ENCODE data around the gene TMEM245.
A peak's percentile ranks its signal among the peaks of the same experiment; 100 is the strongest.

The TMEM245 gene

DNA sequence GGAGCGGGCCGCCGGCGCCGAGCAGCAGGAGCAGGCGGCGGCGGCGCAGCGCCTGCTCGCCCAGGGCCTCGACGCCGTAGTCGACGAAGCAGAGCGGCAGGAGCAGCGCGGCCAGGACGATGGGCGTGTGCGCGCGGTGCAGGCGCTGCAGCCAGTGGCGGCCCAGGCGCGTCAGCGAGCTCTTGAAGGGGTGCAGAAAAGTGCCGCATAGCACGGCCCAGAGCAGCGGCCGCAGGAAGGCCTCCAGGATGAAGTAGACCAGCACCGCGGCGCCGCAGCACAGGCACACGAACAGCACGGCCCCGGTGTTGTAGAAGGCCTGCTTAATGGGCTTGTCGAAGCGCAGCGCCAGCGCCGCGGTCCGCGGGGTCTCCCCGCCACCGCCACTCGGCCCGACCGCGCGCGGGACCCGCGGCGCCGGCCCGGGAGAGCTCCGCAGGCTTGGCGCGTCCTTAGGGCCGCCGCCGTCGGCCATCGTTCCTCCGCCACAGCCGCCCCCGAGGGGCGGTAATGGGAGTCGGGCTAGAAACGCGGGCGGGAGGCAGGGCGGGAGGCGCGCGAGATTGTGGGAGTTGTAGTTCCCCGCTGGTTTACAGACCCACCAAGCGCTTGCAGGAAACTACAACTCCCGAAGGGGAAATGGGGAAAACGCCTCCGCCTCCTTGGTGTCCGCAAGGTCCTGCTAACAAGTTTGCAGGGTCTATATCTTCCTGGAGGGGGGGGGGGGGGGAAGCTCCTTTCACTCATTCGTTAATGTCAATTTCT lies at the start of gene TMEM245:
TMEM245 (minus strand) TSS at position 509 of the 765 bp plus-strand sequence; CDS start at position 475, 34 bp downstream.
- peak; percentile 91 for DNase-seq

DNA sequence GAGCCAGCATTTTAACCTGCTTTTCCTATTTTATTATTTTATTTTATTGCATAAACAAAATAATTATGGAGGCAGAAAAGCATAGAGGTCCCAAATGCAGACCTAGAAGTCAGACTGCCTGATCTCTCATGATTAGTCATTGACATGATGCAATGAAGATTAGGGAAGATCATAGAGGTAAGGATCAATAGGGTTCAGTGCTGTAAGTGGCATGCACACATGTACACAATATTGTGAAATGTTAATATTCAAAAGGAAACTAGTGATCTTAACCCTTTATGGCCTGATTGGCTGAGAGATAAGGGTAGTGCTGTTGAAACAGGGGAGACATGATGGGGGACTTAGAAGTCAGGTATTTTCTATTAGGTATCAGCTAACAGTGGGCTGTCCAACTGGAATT lies 48.4 kb upstream of the TMEM245 start:
- DNase-seq, result no peak

DNA sequence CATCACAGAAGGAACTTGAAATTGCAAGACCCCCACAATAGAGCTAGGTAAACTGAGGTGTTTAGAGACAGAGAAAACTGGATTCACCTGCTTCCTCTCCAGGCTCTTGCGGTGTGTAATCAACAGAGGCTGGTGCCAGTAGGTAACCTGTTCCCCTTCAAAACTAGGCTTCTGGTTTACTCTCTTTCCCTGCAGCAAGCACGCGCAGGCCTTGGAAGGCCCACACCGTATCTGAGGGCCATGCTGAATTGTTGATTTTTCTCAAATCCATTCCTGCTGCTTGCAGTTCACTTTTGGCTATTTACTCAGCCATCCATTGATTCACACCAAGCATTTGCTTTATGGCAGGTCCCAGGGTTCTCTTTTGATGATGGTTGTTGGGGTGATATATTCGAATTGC lies 48.0 kb upstream of the TMEM245 start:
- DNase-seq, result no peak

DNA sequence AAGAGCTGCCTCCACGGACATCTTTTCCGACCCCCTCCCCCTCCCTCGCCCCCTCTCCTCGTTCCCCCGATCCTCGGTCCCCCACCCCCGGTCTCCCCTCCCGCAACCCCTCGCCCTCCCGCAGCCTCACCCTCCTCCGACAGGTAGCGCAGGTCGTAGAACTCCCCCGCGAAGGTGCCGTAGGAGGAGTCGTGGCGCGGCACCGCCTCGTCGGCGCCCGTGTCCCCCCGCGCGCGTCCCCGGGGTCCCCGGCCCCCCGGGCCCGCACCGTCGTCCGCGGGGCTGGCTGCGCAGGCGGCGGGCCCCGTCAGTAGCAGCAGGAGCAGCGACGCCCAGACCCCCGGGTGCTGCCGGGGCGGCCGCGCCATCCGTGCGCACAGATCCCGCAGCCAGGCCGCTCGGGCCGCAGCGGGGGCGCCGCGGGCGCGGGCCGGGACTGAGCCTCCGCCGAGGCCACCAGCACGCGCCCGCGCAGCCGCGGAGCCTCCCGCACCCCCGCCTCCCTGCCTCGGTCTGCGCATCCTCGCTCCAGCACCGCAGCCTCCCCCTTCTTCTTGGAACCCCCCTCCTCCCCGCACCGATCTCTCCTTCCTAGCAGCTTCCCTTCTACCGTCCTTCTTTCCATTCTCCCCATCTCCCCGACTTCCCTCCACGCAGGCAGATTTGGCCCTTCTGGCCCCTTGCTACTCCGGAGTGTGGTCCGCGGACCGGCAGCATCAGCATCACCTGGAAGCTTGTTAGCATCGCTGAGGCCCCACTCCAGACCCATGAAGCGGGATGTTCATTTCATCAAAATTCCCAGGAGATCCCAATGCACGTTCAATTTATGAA lies 47.2 kb upstream of the TMEM245 start, which contains the start of gene FRRS1L:
FRRS1L (minus strand) TSS at position 479 of the 831 bp plus-strand sequence; CDS start at position 368, 111 bp downstream.
- DNase-seq, result no peak

DNA sequence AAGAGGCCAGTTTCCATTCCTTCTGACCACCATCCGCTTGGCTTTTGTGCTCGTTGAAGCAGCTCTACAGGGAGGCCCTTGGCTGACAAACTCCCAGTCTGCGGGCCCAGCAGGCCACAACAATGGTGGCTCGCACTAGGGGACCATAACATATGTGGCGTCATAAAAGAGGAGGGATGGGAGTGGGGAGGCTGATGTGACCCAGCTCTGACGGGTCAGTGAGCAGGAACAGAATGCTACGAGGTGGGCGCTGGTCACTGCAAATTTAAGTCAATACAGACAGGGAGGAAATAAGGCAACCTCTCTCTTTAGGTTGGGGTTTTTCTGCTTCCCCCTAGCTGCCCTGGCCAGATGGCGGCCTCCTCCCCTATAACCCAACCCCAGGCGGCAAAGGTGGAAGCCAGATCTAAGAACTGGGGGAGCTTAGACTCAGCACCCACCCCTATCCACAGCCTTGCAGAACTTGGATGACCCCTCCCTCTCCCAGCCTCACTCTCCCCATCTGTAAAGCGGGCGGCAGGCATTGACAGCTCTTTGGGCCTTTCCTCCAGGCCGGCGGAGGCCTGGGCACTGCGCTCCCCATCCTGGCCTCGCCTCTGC lies 46.5 kb upstream of the TMEM245 start:
- no peak for DNase-seq

DNA sequence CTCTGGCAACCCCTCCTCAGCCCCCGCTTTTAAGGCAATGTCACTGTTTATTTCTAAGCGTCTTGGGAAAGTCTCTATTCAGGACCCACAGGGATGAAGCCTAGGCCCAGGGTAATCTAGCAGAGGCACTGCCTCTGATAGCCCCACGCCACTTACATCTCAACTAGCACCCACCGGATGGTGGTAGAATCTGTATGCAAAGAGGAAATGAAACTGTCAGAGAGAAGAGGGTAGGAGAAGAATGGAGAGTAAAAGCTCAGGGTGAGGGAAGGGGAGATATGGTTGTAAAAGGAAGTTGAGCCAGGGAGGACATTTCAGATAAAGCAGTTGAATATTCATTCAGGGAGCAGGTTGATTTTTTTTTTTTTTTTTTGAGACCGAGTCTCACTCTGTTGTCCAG lies 44.3 kb upstream of the TMEM245 start:
- DNase-seq, result no peak

DNA sequence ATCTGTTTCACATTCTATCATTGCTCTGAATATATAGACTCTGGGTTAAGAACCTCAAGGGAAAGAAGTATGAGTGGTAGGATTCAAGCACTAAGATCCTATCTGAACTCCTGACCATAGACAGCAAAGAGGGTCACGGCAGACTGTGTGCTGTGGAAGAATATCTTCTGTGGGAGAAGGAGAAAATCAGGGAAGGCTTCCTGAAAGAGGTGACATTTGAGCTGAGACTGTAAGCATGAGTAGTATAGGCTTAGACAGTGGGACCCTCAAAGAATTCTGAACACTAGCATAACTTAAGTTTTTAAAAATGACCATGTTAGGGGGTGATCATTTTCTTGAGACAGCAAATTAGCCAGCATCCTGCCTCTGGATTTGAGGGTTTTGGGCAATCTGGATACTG lies 43.4 kb upstream of the TMEM245 start:
- no peak for DNase-seq

DNA sequence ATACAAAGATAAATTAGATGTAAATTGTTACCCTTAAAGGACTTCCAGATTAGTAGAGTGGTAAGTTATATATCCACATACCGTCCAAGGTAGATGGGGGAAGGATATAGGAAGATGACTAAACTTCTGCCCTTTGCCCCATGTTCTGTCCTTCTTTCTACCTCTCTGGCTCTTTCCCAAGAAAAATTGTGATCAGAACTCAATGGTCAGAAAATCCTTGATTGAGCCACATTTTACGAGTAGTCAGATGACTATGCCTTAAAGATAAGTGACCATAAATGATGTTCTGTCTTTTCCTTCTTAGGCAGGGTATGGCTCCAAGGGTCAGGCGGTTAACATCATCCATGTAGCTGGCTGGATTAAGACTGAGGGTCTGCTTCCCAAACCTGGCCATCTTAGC lies 42.9 kb upstream of the TMEM245 start:
- DNase-seq, result no peak

DNA sequence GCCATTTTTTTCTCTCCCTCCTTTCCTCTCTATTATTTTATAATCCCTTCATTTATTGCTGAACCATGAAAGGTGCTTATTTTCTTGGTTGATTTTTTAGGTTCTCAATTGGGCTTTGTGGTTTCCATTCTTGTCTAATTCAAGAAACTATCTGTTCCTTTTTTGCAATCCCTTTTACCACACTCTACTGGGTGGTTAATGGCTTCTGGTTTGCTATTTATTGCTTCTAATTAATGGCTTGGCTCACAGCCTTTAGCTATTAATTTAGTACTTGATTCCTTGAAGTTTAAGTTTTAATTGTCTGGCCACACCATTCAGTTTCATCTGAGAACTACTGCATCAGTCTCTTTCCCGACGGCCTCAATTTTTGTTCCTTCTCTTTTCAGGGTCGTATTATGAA lies 41.7 kb upstream of the TMEM245 start:
- DNase-seq, result no peak

DNA sequence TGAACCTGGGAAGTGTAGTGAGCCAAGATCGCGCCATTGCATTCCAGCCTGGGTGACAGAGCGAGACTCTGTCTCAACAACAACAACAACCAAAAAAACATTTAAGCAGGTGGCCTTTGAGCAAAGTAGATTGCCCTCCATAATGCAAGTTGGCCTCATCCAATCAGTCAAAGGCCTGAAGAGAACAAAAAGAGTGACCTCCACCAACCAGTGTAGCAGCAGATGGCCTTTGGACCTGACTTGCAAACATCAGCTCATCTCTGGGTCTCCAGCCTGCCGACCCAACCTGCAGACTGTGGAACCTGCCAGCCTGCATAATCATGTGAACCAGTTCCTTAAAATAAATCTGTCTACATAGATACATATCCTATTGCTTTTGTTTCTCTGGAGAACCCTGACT lies 39.8 kb upstream of the TMEM245 start:
- DNase-seq, result no peak

DNA sequence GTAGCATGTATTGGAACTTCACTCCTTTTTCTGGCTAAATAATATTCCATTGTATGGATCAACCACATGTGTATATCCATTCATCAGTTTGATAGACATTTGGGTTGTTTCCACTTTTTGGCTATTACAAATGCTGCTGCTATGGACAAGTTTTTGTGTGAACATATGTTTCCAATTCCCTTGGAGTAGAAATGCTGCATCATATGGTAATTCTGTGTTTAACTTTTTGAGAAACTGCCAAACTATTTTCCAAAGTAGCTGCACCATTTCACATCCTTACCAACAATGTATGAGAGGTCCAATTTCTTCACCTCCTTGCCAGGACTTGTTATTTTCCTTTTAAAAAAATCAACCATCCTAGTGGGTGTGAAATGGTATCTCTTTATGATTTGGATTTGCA lies 38.9 kb upstream of the TMEM245 start:
- no peak for DNase-seq

DNA sequence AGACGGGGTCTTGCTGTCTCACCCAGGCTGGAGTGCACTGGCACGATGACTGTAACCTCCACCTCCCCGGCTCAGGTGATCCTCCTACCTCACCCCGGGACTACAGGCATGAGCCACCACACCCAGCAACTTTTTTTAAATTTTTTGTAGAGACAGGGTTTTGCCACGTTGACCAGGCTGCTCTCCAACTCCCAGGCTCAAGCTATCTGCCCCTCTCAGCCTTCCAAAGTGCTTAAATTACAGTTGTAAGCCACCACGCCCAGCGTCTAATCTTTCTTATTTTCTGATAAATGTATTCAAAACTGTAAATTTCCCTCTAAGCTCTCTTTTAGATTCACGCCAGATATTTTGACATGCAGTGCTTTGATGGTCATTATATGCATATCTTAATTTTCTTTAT lies 37.0 kb upstream of the TMEM245 start:
- DNase-seq, result no peak

DNA sequence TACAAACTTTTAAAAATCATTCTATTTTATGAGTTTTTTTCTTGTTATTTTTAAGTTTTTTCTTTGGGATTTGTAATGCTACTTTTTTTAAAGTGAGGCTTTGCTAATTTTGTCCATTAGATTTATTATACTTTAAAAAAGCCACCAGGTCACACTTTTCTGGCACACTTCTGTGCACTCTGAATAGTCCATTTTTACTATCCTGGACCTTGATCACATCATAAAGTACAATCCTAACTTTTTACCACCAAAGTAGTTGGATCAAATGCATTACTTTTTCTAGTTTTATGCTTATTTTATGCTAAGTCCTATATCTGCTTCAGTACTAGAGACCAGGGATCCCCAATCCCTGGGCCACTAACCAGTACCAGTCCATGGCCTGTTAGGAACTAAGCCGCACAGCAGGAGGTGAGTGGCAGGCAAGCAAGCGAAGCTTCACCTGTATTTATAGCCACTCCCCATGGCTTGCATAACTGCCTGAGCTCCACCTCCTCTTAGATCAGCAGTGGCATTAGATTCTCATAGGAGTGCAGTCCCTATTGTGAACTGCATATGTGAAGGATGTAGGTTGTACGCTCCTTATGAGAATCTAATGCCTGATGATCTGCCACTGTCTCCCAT lies 31.3 kb upstream of the TMEM245 start:
- no peak for DNase-seq

DNA sequence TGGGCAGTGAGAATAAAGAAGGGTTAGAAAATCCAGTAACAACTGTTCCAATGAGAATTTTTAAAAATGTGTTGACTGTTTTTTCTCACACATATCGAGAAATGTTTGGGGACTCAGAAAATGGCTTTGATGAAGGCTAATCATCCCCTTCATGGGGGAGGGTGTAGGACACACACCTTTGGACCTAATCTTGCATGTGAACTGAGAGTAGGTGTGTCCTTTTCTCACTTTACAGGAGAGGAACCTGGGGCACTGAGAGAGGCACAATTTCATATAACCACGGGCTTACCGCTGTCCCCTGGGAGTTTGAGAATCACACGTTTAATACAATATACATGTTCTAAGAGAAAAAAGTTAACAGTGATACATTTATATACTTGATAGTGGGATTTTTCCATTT lies 30.0 kb upstream of the TMEM245 start:
- DNase-seq, result no peak

DNA sequence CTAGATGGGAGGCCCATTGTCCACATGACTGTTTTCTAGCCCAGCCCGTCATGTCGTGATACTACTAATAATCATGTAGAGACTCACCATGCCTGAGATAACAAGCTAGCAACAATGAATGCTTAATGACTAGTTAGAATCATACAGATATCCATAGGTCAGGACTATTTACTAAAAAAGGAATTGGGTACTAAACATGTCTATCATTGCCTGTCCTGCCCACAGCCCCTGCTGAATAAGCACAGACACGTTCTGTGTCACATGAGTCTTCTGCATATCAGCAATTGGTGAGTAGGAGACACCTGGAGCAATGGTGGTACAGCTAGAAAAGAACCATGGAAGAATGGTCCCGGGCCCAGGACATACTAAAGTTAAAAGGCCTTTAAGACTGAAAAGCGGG lies 29.3 kb upstream of the TMEM245 start:
- no peak for DNase-seq

DNA sequence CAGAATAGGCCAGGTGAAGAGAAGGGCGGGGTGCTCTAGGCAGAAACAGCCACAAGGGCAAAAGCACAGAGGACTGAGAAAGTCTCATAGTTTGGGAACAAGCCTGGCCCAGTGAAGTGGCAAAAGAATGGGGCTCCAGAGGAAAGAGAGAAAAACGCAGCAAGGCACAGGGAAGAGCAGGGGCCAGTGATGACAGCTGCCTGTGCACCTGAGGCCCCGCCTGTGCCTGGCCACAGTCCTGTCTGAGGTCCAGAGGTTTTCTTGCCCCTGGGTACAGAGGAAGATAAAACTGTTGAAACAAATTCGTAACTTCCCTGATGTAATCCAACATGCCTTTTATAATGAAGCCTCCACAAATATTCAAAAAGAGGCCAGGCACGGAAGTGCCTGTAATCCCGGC lies 25.3 kb upstream of the TMEM245 start:
- no peak for DNase-seq

DNA sequence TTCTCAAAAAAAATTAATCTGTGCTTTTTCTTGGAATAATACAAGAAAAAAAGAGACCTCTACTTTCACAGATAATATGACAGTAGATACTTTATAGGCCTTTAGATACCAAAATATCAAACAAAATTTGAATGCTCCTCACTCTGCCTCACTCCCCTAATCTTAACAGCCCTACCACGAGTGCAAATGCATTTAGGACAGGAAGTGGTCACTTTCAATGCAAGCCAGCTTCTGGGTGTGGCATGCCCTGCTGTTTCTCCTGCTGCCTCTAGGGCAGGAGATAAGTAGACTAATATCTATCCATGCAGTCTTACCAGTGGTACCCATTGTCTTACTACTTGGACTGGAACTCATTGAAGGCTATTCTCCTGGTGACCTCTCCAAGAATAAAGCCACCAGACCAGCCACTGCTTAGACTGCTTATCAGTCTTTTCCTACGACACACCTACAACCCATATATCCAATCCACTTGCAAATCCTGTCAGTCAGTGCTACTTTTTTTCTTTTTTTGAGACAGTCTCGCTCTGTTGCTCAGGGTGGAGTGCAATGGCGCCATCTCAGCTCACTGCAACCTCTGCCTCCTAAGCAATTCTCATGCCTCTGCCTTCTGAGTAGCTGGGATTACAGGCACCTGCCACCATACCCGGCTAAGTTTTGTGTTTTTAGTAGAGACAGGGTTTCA lies 24.3 kb upstream of the TMEM245 start:
- DNase-seq, result no peak

DNA sequence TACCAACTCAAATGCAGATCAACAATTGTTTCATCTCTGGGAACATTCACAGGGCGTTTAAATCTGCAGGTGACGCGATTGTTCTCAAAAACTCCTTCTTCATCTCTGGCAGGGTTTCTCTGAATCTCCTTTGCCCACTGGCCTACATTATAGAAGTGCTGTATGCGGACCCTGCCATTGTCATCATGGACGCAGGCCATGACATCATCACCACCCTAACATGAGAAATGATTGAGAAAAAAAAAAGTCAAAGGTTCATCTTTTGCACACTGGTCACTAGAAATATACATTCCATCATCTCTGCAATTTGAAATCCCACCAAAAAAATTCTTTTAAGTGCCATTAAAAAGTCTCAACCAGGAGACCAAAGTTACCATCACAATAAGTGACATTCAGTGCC lies 21.6 kb upstream of the TMEM245 start:
- DNase-seq, result no peak

DNA sequence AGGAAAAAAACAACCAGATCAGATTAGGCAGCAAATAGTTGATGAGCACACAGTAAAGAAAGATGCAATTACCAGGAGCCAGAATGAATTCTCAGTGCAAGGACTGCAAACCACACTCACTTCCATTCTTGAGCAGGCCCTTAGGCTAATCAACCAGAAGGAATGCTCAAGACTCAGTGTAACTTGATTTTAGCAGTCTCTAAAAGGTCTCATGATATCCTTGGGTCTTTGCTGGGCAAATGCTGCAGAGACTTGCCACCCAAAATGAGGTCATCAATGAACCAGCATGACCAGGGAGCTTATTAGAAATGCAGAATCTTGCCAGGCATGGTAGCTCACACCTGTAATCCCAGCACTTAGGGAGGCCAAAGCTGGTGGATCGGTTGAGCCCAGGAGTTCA lies 20.1 kb upstream of the TMEM245 start:
- DNase-seq, result no peak

DNA sequence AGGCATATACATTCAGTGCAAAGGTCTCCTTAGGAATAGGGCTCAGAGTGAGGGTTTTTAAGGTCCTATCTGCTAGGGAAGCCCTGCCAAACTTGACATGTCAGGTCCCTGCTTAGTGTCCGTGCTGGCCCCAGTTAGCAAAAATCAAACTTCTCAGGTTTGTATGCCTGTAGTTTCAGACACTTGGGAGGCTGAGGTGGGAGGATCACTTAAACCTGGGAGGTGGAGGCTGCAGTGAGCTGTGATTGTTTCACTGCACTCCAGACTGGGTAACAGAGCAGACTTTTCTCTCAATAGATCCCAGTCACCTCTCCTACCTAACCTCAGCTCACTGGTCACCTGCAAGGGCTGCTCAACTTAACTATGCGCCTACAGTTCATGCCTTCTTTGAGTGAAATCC lies 18.7 kb upstream of the TMEM245 start:
- DNase-seq, result no peak

DNA sequence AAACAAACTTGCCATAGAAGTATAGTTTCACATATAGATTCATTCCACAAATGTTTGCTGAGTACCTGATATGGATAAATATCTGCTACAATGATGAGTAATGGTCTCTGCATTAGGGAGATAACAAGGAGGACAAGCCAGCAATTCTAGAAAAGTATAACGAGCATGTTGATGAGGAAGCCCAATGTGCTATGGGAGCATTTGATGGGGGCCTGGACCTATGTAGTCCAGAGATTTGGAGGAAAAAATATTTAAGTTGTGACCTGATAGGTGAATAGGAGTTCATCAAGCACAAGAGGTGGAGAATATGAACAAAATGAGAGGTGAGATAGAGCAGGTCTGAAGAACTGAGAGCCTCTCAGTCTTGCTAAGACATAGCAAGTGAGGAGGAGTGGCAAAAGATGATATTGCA lies 14.4 kb upstream of the TMEM245 start:
- DNase-seq, result no peak

DNA sequence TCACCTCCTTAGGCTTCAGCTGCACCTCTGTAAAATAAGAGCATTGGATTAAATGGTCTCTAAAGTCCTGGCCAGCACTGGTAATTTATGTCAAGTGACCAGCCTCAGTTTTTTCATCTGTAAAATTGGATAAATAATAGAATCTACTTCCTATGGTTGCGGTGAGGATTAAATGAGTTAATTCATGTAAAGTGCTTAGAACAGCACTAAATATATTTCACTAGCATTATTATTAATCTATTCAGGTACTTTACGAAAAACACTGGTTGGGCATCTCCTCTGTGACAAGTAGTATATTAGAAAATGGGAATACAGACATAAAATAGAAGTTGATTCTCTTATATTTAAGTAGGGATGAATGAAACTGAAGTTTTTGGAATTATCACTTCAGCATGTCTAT lies 13.8 kb upstream of the TMEM245 start:
- DNase-seq, result no peak

DNA sequence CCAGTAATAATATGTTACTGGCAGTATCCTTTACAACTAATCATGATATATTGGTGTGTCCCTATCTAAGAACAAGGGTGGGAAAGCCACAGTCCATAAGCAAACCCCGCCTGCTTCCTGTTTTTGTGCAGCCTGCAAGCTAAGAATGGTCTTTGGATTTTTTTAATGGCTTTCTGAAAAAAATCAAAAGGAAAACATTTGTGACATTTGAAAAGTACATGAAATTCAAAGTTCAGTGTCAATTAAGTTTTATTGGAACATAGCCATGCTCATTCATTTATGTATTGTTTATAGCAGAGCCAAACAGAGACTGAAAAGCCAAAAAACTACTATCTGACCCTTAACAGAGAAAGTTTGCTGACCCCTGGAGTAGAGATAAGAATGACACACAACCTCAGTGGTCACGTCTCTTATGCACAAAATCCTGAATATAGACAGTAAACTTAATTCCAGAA lies 12.8 kb upstream of the TMEM245 start:
- no peak for DNase-seq
